ENCODE data around the gene TMCO6.
"Not testable (repeated sequence)": the region's sequence is repeated elsewhere in the genome, so short reads cannot be mapped to it uniquely, and the experiment has no call there.

GRCh38 chr5:140671035-140671434, 31.8 kb downstream of the TMCO6 start:
- TF ChIP-seq CTCF, POLR2A (IDR thresholded peaks at IDR 0.05): not testable (repeated sequence)
